HL-60 (cell line): Measurements from ENCODE around the gene ERLEC1.

Experiments
- DNase-seq, 2 experiments: peaks; one replicate each; pipeline ENCODE4 v3.0.0-alpha.2; 2010 to 2020; ENCODE audit warnings: low read depth in 1 of 2, low spot score in 1 of 2
- H3K27ac ChIP-seq: fragments of 250-450 bp; sonication (Bioruptor Pico); replicated peaks from 2 replicates; pipeline ENCODE4 v1.5.1; 2020; ENCODE audit warnings: mild to moderate bottlenecking, moderate library complexity
- H3K27me3 ChIP-seq: fragments of 250-450 bp; sonication (Bioruptor Pico); 2 replicates; pipeline ENCODE4 v1.5.1; 2021; ENCODE audit warnings: mild to moderate bottlenecking, moderate library complexity; ENCODE audit not compliant: insufficient read depth, poor library complexity, severe bottlenecking
- H3K4me3 ChIP-seq: replicated peaks from 2 replicates; pipeline ENCODE4 v1.5.1; 2011; ENCODE audit warnings: mild to moderate bottlenecking, control low read depth, low read length; ENCODE audit not compliant: insufficient read depth
- GABPA ChIP-seq: IDR thresholded peaks from 2 replicates; pipeline ENCODE4 v1.6.1; 2012; ENCODE audit warnings: low read depth
- POLR2AphosphoS5 ChIP-seq: IDR thresholded peaks from 2 replicates; pipeline ENCODE4 v1.6.1; 2012; ENCODE audit warnings: low read depth
- REST ChIP-seq: IDR thresholded peaks from 2 replicates; pipeline ENCODE4 v1.6.1; 2012; ENCODE audit warnings: low read depth; ENCODE audit not compliant: insufficient replicate concordance
- SPI1 ChIP-seq: IDR thresholded peaks from 2 replicates; pipeline ENCODE4 v1.6.1; 2012; ENCODE audit warnings: low read depth, mild to moderate bottlenecking, borderline replicate concordance
- TF ChIP-seq, protein P1 (sequence below): IDR thresholded peaks from one replicate; pipeline ENCODE4 v1.5.1; 2011; ENCODE audit warnings: low read length, control low read depth, inconsistent platforms; ENCODE audit not compliant: insufficient read depth

Gene ERLEC1

DNA sequence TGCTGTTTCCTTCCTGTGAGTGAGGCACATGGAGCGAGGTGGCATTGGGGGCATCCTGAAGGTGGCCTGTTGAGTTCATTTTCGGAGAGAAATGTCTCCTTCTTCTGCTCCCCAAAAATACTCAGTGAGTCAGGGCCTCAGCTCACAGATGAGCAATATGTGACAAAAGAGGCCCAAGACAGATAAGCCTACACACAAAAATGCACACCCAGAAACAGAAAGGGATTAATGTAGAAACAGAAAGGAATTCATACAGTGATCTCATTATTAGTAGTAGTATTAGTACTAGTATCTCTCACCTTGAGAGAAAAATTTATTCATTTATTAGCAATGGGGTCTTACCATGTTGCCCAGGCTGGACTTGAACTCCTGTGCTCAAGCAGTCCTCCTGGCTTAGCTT, 67.8 kb downstream of the ERLEC1 start:
- Histone ChIP-seq H3K4me3 (no peak overlapping the region), H3K27ac (no peak overlapping the region), H3K27me3 (no peaks in the 10 kb centered on the region)
- DNase-seq, result no peak
- TF ChIP-seq REST, result no peak
- no peak for TF ChIP-seq POLR2AphosphoS5
- no peak for TF ChIP-seq SPI1
- no peak for TF ChIP-seq GABPA
- TF ChIP-seq, protein P1, sequence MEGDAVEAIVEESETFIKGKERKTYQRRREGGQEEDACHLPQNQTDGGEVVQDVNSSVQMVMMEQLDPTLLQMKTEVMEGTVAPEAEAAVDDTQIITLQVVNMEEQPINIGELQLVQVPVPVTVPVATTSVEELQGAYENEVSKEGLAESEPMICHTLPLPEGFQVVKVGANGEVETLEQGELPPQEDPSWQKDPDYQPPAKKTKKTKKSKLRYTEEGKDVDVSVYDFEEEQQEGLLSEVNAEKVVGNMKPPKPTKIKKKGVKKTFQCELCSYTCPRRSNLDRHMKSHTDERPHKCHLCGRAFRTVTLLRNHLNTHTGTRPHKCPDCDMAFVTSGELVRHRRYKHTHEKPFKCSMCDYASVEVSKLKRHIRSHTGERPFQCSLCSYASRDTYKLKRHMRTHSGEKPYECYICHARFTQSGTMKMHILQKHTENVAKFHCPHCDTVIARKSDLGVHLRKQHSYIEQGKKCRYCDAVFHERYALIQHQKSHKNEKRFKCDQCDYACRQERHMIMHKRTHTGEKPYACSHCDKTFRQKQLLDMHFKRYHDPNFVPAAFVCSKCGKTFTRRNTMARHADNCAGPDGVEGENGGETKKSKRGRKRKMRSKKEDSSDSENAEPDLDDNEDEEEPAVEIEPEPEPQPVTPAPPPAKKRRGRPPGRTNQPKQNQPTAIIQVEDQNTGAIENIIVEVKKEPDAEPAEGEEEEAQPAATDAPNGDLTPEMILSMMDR, result no peak

DNA sequence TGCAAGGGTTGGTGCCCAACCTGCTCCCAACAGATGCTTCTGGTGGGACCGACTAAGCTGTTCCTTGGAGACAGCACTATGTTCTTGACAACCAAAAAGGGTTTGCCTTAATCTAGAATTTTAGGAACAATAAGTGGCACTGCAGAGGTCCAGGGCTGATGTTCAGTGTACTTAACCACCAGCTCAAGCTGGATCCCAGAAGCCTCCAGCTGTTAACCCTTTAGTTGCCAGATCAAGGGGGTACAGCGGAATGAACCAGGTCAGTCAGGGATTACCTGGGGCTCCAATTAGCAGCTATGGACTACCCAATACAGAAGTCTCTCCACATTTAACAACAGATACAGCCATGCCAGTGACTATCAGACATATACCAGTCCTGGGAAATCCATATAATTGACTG, 69.4 kb downstream of the ERLEC1 start:
- Histone ChIP-seq H3K27ac (no peak overlapping the region), H3K4me3 (no peak overlapping the region), H3K27me3 (no peaks in the 10 kb centered on the region)
- no peak for DNase-seq
- no peak for TF ChIP-seq REST
- no peak for TF ChIP-seq POLR2AphosphoS5
- no peak for TF ChIP-seq GABPA
- TF ChIP-seq, protein P1, result no peak
- no peak for TF ChIP-seq SPI1

DNA sequence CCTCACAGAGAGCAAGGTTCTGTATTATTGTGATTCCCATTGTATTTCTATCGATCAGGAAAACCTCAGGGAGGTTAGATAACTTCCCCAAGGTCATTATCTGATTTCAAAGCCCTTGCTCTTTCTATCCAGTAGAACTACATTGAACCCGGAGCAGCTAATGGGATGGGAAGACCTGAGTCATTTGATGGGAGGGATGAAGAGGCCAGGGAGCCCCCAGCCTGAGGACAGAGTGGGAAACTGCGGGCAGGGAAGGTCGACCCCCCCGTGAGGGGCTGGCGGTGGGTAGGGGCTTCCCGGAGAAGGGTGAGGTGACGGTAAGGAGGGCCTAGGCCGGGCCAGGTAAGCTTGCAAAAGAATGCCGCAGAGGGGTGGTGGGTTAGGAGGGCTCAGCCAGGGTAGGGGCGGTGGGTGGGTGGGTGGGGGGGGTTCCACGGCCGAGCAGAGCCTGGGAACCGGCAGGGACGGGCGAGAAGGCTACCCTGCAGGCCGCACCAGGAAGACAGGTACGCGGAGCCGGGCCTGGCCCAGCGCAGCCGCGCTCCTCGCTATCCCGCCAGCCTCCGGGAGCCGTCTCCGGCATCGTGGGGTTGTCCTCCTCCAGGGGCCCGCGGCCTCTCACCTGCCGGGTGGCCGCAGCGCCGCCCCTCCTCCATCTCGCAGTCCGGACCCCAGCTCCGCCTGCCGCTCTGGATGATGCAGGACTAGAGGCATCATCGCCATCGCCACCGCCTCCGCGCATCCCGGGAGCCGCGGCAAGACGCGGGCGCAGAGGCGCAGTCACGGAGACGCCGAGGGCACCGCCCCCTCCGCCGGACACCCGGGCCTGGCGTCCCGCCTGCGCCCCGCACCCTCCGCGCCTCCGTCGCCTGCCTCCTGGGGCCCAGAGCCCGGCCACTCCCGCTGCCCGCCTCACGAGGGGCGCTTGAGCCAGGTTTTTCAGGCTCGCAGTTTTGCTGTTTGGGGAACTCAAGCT, 72.7 kb downstream of the ERLEC1 start, which contains the start of gene GPR75:
TSS of gene GPR75 (minus strand) at position 762 of the 976 bp plus-strand sequence. CDS start 5,211 bp downstream, outside the sequence.
- TF ChIP-seq GABPA (no peak), REST (no peak), SPI1 (no peak), POLR2AphosphoS5 (no peak)
- TF ChIP-seq, protein P1, result no peak
- H3K4me3 ChIP-seq, result no peak within 1 kb of the TSS
- DNase-seq, result no peak

More for the DNA sequence above, 72.7 kb downstream of the ERLEC1 start, which contains the start of gene GPR75:
- no peak within 1 kb of the TSS for H3K27ac ChIP-seq
- H3K27me3 ChIP-seq, result no peaks in the 10 kb centered on the region
